Measurements from ENCODE around the gene LAMA2. TPM values are rescaled to one million over a fixed set of nuclear protein-coding genes. Genes with fewer than 3 reads are reported as not detected.

The LAMA2 gene
- total RNA-seq, 1 donor from 2014 or later: 0.47 TPM

DNA sequence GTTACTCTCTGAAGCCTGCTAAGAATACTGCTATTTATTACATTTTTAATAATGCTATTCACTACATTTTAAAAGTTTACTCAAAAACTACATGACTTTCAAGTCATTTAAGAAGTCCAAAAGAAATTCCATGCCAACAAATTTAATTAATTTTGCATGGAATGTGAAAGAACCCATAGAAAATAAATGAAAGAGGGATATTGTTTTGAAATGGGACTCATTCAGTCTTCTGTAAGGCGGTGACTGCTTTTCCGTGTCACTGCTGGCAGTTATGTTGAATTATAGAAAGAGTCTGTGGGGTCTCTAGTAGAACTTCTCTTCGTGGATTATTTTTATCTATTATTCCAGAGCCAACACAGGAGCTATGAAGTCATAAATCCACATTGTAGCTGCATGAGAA lies 211.2 kb downstream of the LAMA2 start:
- Mint-ChIP-seq H3K27ac (ENCODE audit: unreplicated experiment) (no peak overlapping the region), H3K4me3 (no peak overlapping the region), H3K36me3 (ENCODE audit: low read depth) (no peaks in the 10 kb centered on the region), H3K4me1 (peaks cover 7% of the 10 kb centered on the region), H3K9me3 (no peaks in the 10 kb centered on the region), H3K27me3 (ENCODE audit: low read depth) (no peaks in the 10 kb centered on the region)
- TF ChIP-seq, protein P1, sequence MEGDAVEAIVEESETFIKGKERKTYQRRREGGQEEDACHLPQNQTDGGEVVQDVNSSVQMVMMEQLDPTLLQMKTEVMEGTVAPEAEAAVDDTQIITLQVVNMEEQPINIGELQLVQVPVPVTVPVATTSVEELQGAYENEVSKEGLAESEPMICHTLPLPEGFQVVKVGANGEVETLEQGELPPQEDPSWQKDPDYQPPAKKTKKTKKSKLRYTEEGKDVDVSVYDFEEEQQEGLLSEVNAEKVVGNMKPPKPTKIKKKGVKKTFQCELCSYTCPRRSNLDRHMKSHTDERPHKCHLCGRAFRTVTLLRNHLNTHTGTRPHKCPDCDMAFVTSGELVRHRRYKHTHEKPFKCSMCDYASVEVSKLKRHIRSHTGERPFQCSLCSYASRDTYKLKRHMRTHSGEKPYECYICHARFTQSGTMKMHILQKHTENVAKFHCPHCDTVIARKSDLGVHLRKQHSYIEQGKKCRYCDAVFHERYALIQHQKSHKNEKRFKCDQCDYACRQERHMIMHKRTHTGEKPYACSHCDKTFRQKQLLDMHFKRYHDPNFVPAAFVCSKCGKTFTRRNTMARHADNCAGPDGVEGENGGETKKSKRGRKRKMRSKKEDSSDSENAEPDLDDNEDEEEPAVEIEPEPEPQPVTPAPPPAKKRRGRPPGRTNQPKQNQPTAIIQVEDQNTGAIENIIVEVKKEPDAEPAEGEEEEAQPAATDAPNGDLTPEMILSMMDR (conservative IDR thresholded peaks at IDR 0.05): no peak
- DNase-seq (ENCODE audit: low read depth, low spot score): no peak

DNA sequence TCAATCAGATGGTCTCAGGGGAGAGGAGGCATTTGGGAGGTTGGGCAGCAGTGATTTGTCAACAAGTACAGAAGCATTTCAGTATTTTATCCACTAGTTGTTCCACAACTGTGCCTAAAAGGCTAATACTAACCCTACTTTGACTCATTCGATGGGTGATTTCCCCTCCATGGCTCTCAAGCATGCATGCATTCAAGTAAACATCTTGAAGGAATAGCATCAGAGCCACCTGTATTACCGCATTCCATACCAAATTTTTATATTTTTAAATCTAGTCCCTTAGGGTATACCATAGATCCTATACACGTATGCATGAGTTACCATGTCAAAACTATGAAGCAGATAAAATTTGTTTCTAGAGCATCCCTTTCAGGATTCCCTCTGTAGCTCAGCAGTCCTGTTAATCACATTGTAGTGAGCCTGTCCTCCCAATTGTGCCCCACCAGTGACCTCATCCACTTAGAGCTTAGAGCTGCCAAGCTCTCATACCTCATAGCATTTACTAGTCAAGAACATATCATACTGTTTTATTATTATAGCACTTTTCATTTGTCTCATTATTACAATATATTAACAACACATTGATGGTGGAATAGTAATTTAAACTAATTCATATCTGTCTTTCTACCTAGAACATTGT lies 213.8 kb downstream of the LAMA2 start:
- peaks cover 7% of the 10 kb centered on the region for H3K4me1 Mint-ChIP-seq
- no peak overlapping the region for H3K27ac Mint-ChIP-seq (ENCODE audit: unreplicated experiment)
- H3K36me3 Mint-ChIP-seq (ENCODE audit: low read depth): no peaks in the 10 kb centered on the region
- no peaks in the 10 kb centered on the region for H3K9me3 Mint-ChIP-seq
- TF ChIP-seq, protein P1 (conservative IDR thresholded peaks at IDR 0.05): no peak
- no peak for DNase-seq (ENCODE audit: low read depth, low spot score)
- H3K27me3 Mint-ChIP-seq (ENCODE audit: low read depth): no peaks in the 10 kb centered on the region
- H3K4me3 Mint-ChIP-seq: no peak overlapping the region

DNA sequence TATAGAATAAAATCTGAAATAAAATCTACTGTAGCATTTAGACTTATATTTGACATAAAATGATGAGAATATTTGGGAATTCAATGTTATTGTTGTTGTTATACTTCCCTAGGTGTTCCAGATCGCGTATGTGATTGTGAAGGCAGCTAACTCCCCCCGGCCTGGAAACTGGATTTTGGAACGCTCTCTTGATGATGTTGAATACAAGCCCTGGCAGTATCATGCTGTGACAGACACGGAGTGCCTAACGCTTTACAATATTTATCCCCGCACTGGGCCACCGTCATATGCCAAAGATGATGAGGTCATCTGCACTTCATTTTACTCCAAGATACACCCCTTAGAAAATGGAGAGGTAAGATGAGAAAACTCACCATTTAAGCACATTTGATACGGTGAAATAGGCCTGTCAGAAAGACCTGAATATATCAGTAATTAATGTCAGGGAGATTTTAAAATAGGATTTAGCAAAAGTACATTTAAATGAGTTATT lies 215.2 kb downstream of the LAMA2 start:
- H3K4me1 Mint-ChIP-seq: peaks cover 7% of the 10 kb centered on the region
- no peaks in the 10 kb centered on the region for H3K36me3 Mint-ChIP-seq (ENCODE audit: low read depth)
- DNase-seq (ENCODE audit: low read depth, low spot score): no peak
- H3K9me3 Mint-ChIP-seq: no peaks in the 10 kb centered on the region
- TF ChIP-seq, protein P1 (conservative IDR thresholded peaks at IDR 0.05): no peak
- no peaks in the 10 kb centered on the region for H3K27me3 Mint-ChIP-seq (ENCODE audit: low read depth)
- no peak overlapping the region for H3K4me3 Mint-ChIP-seq
- H3K27ac Mint-ChIP-seq (ENCODE audit: unreplicated experiment): no peak overlapping the region

DNA sequence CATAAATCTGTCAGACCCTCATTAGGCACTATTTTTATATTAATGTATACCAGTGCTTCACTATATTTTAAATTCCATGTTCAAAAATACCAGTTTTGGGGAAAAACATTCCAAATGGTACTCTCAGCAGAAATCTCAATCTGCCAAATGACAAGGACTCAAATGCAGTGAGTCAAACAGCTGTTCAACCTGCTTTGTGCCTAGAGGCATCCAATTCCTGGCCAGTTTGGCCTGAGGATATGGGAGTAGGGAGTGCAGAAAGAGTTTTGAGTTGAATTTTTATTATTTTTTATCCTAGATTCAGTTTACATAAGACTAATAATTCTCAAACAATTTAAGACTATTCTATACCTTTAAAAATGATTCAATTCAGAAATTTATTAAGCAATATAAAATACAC lies 216.8 kb downstream of the LAMA2 start:
- no peaks in the 10 kb centered on the region for H3K9me3 Mint-ChIP-seq
- H3K4me3 Mint-ChIP-seq: no peak overlapping the region
- H3K36me3 Mint-ChIP-seq (ENCODE audit: low read depth): no peaks in the 10 kb centered on the region
- H3K27me3 Mint-ChIP-seq (ENCODE audit: low read depth): no peaks in the 10 kb centered on the region
- DNase-seq (ENCODE audit: low read depth, low spot score): no peak
- H3K4me1 Mint-ChIP-seq: peaks cover under 1% of the 10 kb centered on the region
- TF ChIP-seq, protein P1 (conservative IDR thresholded peaks at IDR 0.05): no peak
- H3K27ac Mint-ChIP-seq (ENCODE audit: unreplicated experiment): no peak overlapping the region

DNA sequence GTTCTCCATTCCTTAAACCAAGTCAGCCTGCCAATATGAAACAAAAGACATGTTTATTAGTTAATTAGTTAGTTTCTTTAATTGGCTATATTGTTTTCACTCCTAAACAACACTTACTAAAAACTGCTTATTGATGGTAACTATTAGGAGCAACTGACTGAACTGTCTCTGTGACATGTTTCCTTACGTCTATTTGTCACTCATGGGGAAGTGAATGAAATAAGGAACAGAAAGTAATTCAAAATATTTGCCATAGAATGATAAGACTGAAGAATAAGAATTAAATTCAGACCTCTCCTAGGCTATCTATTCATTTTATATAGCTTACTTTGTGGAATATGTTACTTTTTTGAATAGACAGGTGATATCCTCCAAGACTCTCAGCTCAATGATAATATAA lies 217.2 kb downstream of the LAMA2 start:
- no peaks in the 10 kb centered on the region for H3K9me3 Mint-ChIP-seq
- H3K27ac Mint-ChIP-seq (ENCODE audit: unreplicated experiment): no peak overlapping the region
- DNase-seq (ENCODE audit: low read depth, low spot score): no peak
- H3K4me1 Mint-ChIP-seq: no peaks in the 10 kb centered on the region
- H3K36me3 Mint-ChIP-seq (ENCODE audit: low read depth): no peaks in the 10 kb centered on the region
- TF ChIP-seq, protein P1 (conservative IDR thresholded peaks at IDR 0.05): no peak
- H3K4me3 Mint-ChIP-seq: no peak overlapping the region
- H3K27me3 Mint-ChIP-seq (ENCODE audit: low read depth): no peaks in the 10 kb centered on the region
